ENCODE data around the gene POLDIP2. TPM values are rescaled to one million over a fixed set of nuclear protein-coding genes. Genes with fewer than 3 reads are reported as not detected.

POLDIP2 gene
- polyA plus RNA-seq, 1 of the 3 experiments (the other 2 are of a cell fraction): 98.1 TPM

DNA sequence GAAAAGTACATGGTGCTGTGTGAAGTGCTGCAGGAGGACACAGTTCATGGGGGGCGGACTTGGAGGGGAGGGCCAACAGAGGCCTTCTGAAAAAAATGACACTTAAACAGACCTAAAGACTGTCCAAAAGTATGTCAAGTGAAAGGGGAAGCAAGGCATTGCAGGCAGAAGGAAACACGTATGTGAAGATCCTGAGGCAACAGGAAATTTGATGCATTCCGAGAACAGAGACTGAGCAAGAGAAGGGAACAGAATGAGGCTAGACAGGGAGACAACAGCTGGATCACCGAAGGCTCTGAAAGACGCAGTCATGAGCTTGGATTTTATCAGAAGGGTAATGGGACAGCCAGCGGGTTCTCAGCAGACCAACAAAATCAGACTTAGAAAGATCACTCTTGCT lies 23.2 kb downstream of the POLDIP2 start (continued):
- TF ChIP-seq FOXJ3 (CRISPR knock-in tag; IDR thresholded peaks at IDR 0.05): no peak

DNA sequence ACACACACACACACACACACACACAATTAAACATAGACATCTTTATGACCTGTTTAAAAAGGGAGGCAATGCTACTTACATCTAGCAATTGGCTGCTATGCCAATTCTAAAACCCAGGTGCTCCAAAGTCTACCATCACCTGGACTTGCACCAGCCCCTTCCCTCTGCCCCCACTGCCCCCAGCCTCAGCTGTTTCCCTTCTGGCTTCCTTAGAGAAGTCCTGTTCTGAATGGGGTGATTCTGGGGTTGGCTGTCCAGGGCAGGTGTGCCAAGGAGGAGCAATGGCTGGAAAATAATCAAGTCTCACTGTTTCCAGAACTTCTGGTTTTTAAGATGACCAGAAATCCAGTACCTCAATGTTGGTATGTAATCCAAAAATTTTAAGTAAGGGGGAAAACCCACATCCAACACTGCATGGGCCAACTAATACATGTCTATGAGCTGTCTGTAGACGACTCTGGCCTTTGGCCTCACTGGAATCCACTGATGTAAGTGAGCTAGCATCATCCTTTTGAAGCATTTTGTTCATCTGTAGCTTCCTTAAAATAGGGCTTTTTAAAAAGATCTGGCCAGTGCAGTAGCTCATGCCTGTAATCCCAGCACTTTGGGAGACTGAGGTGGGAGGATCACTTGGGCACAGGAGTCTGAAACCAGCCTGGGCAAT lies 24.1 kb downstream of the POLDIP2 start:
- Histone ChIP-seq H3K4me3 (ENCODE audit: low read depth in 2 of 2, low read length in 1 of 2) (no peak overlapping the region; a peak in 1 of 4 replicates), H3K79me2 (ENCODE audit: insufficient read depth) (peaks cover 67% of the 10 kb centered on the region), H3K4me2 (peak overlapping the region; percentile 87), H3K36me3 (replicated peaks in 1 of 2; ENCODE audit: control insufficient read depth in 1 of 2, insufficient read depth in 2 of 2, low read length in 1 of 2) (peaks cover 17 to 36% of the 10 kb centered on the region in 2 experiments), H2AFZ (ENCODE audit: low read depth) (no peak overlapping the region), H3K27ac (ENCODE audit: low read depth in 2 of 2, low read length in 1 of 2) (no peak overlapping the region), H3K9ac (0 out of 2 replicates have a peak overlapping the region, but pooled peaks have one; percentile 82), H3K9me3 (no peaks in the 10 kb centered on the region), H3F3A (replicated peaks; ENCODE audit: insufficient read depth) (peaks cover 12% of the 10 kb centered on the region), H3K9me2 (no peaks in the 10 kb centered on the region), H3K27me3 (ENCODE audit: insufficient read depth) (no peaks in the 10 kb centered on the region), H4K20me1 (ENCODE audit: insufficient read depth) (peaks cover 16% of the 10 kb centered on the region; the same call in 1 of the 2 replicates), H3K4me1 (ENCODE audit: control insufficient read depth in 1 of 2, insufficient read depth in 2 of 2, low read depth in 1 of 2, low read length in 1 of 2) (peaks cover 11 to 21% of the 10 kb centered on the region in 2 experiments; a peak in 3 of 4 replicates)
- 55% methylated on average over 1 of the region's 1 CpG for WGBS (ENCODE audit: low lambda C conversion rate)
- DNase-seq: no peak
- ChIA-PET CTCF (interaction anchor here (1.2 to 3.8 kb wide), 2 partner anchors 13 to 15 kb away, joined by 3 to 19 read pairs; no protein-coding TSS in a partner anchor), POLR2A (no interaction called here)
- TF ChIP-seq, protein P1, sequence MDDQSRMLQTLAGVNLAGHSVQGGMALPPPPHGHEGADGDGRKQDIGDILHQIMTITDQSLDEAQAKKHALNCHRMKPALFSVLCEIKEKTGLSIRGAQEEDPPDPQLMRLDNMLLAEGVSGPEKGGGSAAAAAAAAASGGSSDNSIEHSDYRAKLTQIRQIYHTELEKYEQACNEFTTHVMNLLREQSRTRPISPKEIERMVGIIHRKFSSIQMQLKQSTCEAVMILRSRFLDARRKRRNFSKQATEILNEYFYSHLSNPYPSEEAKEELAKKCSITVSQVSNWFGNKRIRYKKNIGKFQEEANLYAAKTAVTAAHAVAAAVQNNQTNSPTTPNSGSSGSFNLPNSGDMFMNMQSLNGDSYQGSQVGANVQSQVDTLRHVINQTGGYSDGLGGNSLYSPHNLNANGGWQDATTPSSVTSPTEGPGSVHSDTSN (IDR thresholded peaks at IDR 0.05): no peak
- TF ChIP-seq, protein P2, sequence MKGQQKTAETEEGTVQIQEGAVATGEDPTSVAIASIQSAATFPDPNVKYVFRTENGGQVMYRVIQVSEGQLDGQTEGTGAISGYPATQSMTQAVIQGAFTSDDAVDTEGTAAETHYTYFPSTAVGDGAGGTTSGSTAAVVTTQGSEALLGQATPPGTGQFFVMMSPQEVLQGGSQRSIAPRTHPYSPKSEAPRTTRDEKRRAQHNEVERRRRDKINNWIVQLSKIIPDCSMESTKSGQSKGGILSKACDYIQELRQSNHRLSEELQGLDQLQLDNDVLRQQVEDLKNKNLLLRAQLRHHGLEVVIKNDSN (IDR thresholded peaks at IDR 0.05; ENCODE audit: borderline replicate concordance, low read depth): no peak
- TF ChIP-seq TCF12 (IDR thresholded peaks at IDR 0.05): no peak

DNA sequence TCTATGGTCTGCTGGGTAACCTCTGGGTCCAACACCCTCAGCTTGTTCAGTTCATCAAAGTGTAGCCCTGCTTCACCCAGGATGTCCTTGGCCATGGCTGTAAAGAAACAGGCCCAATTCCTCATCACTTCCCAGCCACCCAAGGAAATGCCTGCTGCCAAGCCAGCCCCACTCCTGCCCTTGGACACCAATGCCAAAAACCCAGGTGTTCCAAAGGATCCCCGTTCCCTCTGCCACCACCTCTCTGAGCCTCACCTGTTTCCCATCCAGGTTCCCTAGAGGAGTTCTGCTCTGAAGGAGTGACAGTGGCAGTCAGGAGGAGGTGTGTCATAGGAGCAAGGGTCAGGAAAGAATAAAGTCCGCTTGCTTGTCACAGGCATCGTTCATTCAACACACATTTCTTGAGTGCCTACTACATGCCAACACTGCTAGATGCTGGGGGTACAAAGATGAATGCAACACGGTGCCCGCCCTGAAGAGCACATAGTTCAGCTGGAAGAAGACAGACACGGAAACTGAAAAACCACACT lies 25.4 kb downstream of the POLDIP2 start:
- CTCF ChIA-PET: interaction anchor here (0.9 to 1.5 kb wide), 5 partner anchors 10 to 143 kb away, joined by 3 to 7 read pairs (median 3); no protein-coding TSS in a partner anchor
- no peaks in the 10 kb centered on the region for H3K9me3 ChIP-seq
- H3K79me2 ChIP-seq (ENCODE audit: insufficient read depth): peaks cover 54% of the 10 kb centered on the region
- H3K4me2 ChIP-seq: no peak overlapping the region
- no peaks in the 10 kb centered on the region for H3K9me2 ChIP-seq
- 93% methylated on average over 5 of the region's 6 CpGs for WGBS (ENCODE audit: low lambda C conversion rate)
- H3K4me1 ChIP-seq (ENCODE audit: control insufficient read depth in 1 of 2, insufficient read depth in 2 of 2, low read depth in 1 of 2, low read length in 1 of 2): peaks cover 11 to 14% of the 10 kb centered on the region in 2 experiments; a peak in 3 of 4 replicates
- H3K9ac ChIP-seq: no peak overlapping the region
- H3K27me3 ChIP-seq (ENCODE audit: insufficient read depth): no peaks in the 10 kb centered on the region
- no peak for TF ChIP-seq EP300 (IDR thresholded peaks at IDR 0.05; ENCODE audit: borderline replicate concordance in 1 of 2, low read depth in 1 of 2, low read length in 1 of 2)
- H3K27ac ChIP-seq (ENCODE audit: low read depth in 2 of 2, low read length in 1 of 2): no peak overlapping the region
- peaks cover 4% of the 10 kb centered on the region for H3F3A ChIP-seq (replicated peaks; ENCODE audit: insufficient read depth)
- no peak overlapping the region for H2AFZ ChIP-seq (ENCODE audit: low read depth)
- DNase-seq: no peak
- peaks cover 6% of the 10 kb centered on the region; the same call in 1 of the 2 replicates for H4K20me1 ChIP-seq (ENCODE audit: insufficient read depth)
- peaks cover 25 to 46% of the 10 kb centered on the region in 2 experiments for H3K36me3 ChIP-seq (replicated peaks in 1 of 2; ENCODE audit: control insufficient read depth in 1 of 2, insufficient read depth in 2 of 2, low read length in 1 of 2)
- POLR2A ChIA-PET: interaction anchor here (1.4 kb wide), 1 partner anchor 12 kb away, joined by 4 read pairs; no protein-coding TSS in a partner anchor
- H3K4me3 ChIP-seq (ENCODE audit: low read depth in 2 of 2, low read length in 1 of 2): no peak overlapping the region

Measured in SK-N-SH (cell line).